ENCODE results near the gene CPVL.

The CPVL gene

GRCh38 chr7:29139191-29139590, 7.1 kb downstream of the CPVL start:
- Histone ChIP-seq H2BK12ac (ENCODE audit: low read length) (no peak overlapping the region), H3K18ac (ENCODE audit: low read length) (no peak overlapping the region), H3K27ac (ENCODE audit: low read depth, low read length) (peak overlapping the region; percentile 67), H2AK5ac (ENCODE audit: low read length) (no peak overlapping the region), H3K36me3 (ENCODE audit: control insufficient read depth in 1 of 2, insufficient read depth in 2 of 2, low read length in 2 of 2) (no peaks in the 10 kb centered on the region), H4K91ac (ENCODE audit: low read depth, low read length) (no peak overlapping the region), H3K4me2 (ENCODE audit: low read length) (no peak overlapping the region), H2BK120ac (ENCODE audit: insufficient read depth, low read length, poor library complexity) (no peak overlapping the region), H3K14ac (ENCODE audit: low read length) (no peak overlapping the region), H3K27me3 (ENCODE audit: insufficient read depth, low read length) (no peaks in the 10 kb centered on the region), H3K9ac (ENCODE audit: low read length) (no peak overlapping the region), H3K23ac (ENCODE audit: low read length) (no peak overlapping the region), H4K12ac (ENCODE audit: low read depth, low read length) (no peak overlapping the region), H3K79me1 (ENCODE audit: low read length) (peaks cover 7% of the 10 kb centered on the region), H3K79me2 (ENCODE audit: control insufficient read depth, insufficient read depth, low read length, poor library complexity) (peaks cover 1% of the 10 kb centered on the region), H3K9me3 (ENCODE audit: insufficient read depth, low read depth, low read length) (no peaks in the 10 kb centered on the region), H2AFZ (ENCODE audit: insufficient read depth, low read length, poor library complexity) (no peak overlapping the region), H3K4me1 (ENCODE audit: control insufficient read depth in 1 of 2, insufficient read depth in 2 of 2, low read length in 2 of 2) (peaks cover 11 to 24% of the 10 kb centered on the region in 2 experiments), H3K4me3 (ENCODE audit: low read depth, low read length) (no peak overlapping the region), H4K8ac (ENCODE audit: low read depth, low read length) (no peak overlapping the region), H2BK5ac (ENCODE audit: low read depth, low read length, poor library complexity) (peak overlapping the region; percentile 78), H3K4ac (ENCODE audit: low read depth, low read length) (no peak overlapping the region)
- no CpG with 5 or more reads among the region's 2 CpGs for WGBS (ENCODE audit: extremely low coverage, insufficient coverage, insufficient read length)
- DNase-seq: peak; percentile 66 to 85

GRCh38 chr7:29138588-29138987, 7.7 kb downstream of the CPVL start:
- no peak for DNase-seq
- Histone ChIP-seq H3K4me3 (ENCODE audit: low read depth, low read length) (no peak overlapping the region), H3K79me1 (ENCODE audit: low read length) (peaks cover 7% of the 10 kb centered on the region), H3K9me3 (ENCODE audit: insufficient read depth, low read depth, low read length) (no peaks in the 10 kb centered on the region), H3K9ac (ENCODE audit: low read length) (no peak overlapping the region), H3K79me2 (ENCODE audit: control insufficient read depth, insufficient read depth, low read length, poor library complexity) (peaks cover 1% of the 10 kb centered on the region), H3K36me3 (ENCODE audit: control insufficient read depth in 1 of 2, insufficient read depth in 2 of 2, low read length in 2 of 2) (no peaks in the 10 kb centered on the region), H4K91ac (ENCODE audit: low read depth, low read length) (peak overlapping the region; percentile 30), H3K23ac (ENCODE audit: low read length) (no peak overlapping the region), H3K4me1 (ENCODE audit: control insufficient read depth in 1 of 2, insufficient read depth in 2 of 2, low read length in 2 of 2) (peaks cover 11 to 24% of the 10 kb centered on the region in 2 experiments), H2BK5ac (ENCODE audit: low read depth, low read length, poor library complexity) (no peak overlapping the region), H3K18ac (ENCODE audit: low read length) (peak overlapping the region; percentile 35), H4K8ac (ENCODE audit: low read depth, low read length) (no peak overlapping the region), H3K14ac (ENCODE audit: low read length) (no peak overlapping the region), H3K27ac (ENCODE audit: low read depth, low read length) (peak overlapping the region; percentile 35), H2BK120ac (ENCODE audit: insufficient read depth, low read length, poor library complexity) (no peak overlapping the region), H3K4me2 (ENCODE audit: low read length) (no peak overlapping the region), H4K12ac (ENCODE audit: low read depth, low read length) (no peak overlapping the region), H3K27me3 (ENCODE audit: insufficient read depth, low read length) (no peaks in the 10 kb centered on the region), H3K4ac (ENCODE audit: low read depth, low read length) (peak overlapping the region; percentile 16), H2BK12ac (ENCODE audit: low read length) (peak overlapping the region; percentile 37), H2AFZ (ENCODE audit: insufficient read depth, low read length, poor library complexity) (no peak overlapping the region), H2AK5ac (ENCODE audit: low read length) (no peak overlapping the region)
- no CpG with 5 or more reads among the region's 4 CpGs for WGBS (ENCODE audit: extremely low coverage, insufficient coverage, insufficient read length)

- no peak overlapping the region for H3K4ac ChIP-seq (ENCODE audit: low read depth, low read length)
- no peak for DNase-seq
- H3K27ac ChIP-seq (ENCODE audit: low read depth, low read length): no peak overlapping the region
- H2AK5ac ChIP-seq (ENCODE audit: low read length): no peak overlapping the region
- no peak overlapping the region for H4K12ac ChIP-seq (ENCODE audit: low read depth, low read length)
- no peaks in the 10 kb centered on the region for H3K9me3 ChIP-seq (ENCODE audit: insufficient read depth, low read depth, low read length)
- no peaks in the 10 kb centered on the region for H3K27me3 ChIP-seq (ENCODE audit: insufficient read depth, low read length)
- no CpG with 5 or more reads among the region's 1 CpG for WGBS (ENCODE audit: extremely low coverage, insufficient coverage, insufficient read length)
- no peak overlapping the region for H2AFZ ChIP-seq (ENCODE audit: insufficient read depth, low read length, poor library complexity)
- peaks cover 1% of the 10 kb centered on the region for H3K79me2 ChIP-seq (ENCODE audit: control insufficient read depth, insufficient read depth, low read length, poor library complexity)
- no peak overlapping the region for H3K14ac ChIP-seq (ENCODE audit: low read length)
- no peak overlapping the region for H2BK12ac ChIP-seq (ENCODE audit: low read length)
- H3K36me3 ChIP-seq (ENCODE audit: control insufficient read depth in 1 of 2, insufficient read depth in 2 of 2, low read length in 2 of 2): no peaks in the 10 kb centered on the region
- no peak overlapping the region for H3K4me2 ChIP-seq (ENCODE audit: low read length)
- H2BK120ac ChIP-seq (ENCODE audit: insufficient read depth, low read length, poor library complexity): no peak overlapping the region
- no peak overlapping the region for H4K8ac ChIP-seq (ENCODE audit: low read depth, low read length)
- H2BK5ac ChIP-seq (ENCODE audit: low read depth, low read length, poor library complexity): no peak overlapping the region
- H3K18ac ChIP-seq (ENCODE audit: low read length): no peak overlapping the region
- H4K91ac ChIP-seq (ENCODE audit: low read depth, low read length): no peak overlapping the region
- no peak overlapping the region for H3K9ac ChIP-seq (ENCODE audit: low read length)
- no peak overlapping the region for H3K23ac ChIP-seq (ENCODE audit: low read length)
- peaks cover 8 to 21% of the 10 kb centered on the region in 2 experiments for H3K4me1 ChIP-seq (ENCODE audit: control insufficient read depth in 1 of 2, insufficient read depth in 2 of 2, low read length in 2 of 2)
- peaks cover 7% of the 10 kb centered on the region for H3K79me1 ChIP-seq (ENCODE audit: low read length)
- H3K4me3 ChIP-seq (ENCODE audit: low read depth, low read length): no peak overlapping the region
These were observed 10.5 kb downstream of the CPVL start for GRCh38 chr7:29135846-29136245.

- no peak overlapping the region for H3K4me2 ChIP-seq (ENCODE audit: low read length)
- H3K79me2 ChIP-seq (ENCODE audit: control insufficient read depth, insufficient read depth, low read length, poor library complexity): no peaks in the 10 kb centered on the region
- H3K4ac ChIP-seq (ENCODE audit: low read depth, low read length): no peak overlapping the region
- DNase-seq: no peak
- H3K79me1 ChIP-seq (ENCODE audit: low read length): no peaks in the 10 kb centered on the region
- no peak overlapping the region for H4K91ac ChIP-seq (ENCODE audit: low read depth, low read length)
- WGBS (ENCODE audit: extremely low coverage, insufficient coverage, insufficient read length): no CpG with 5 or more reads among the region's 3 CpGs
- H2BK12ac ChIP-seq (ENCODE audit: low read length): no peak overlapping the region
- H3K23ac ChIP-seq (ENCODE audit: low read length): no peak overlapping the region
- H3K27me3 ChIP-seq (ENCODE audit: insufficient read depth, low read length): no peaks in the 10 kb centered on the region
- H3K27ac ChIP-seq (ENCODE audit: low read depth, low read length): no peak overlapping the region
- H2BK5ac ChIP-seq (ENCODE audit: low read depth, low read length, poor library complexity): no peak overlapping the region
- H3K9ac ChIP-seq (ENCODE audit: low read length): no peak overlapping the region
- H3K14ac ChIP-seq (ENCODE audit: low read length): no peak overlapping the region
- H2AFZ ChIP-seq (ENCODE audit: insufficient read depth, low read length, poor library complexity): no peak overlapping the region
- H3K4me1 ChIP-seq (ENCODE audit: control insufficient read depth in 1 of 2, insufficient read depth in 2 of 2, low read length in 2 of 2): peaks cover 2 to 5% of the 10 kb centered on the region in 2 experiments
- no peaks in the 10 kb centered on the region for H3K36me3 ChIP-seq (ENCODE audit: control insufficient read depth in 1 of 2, insufficient read depth in 2 of 2, low read length in 2 of 2)
- no peak overlapping the region for H3K18ac ChIP-seq (ENCODE audit: low read length)
- no peak overlapping the region for H2AK5ac ChIP-seq (ENCODE audit: low read length)
- H2BK120ac ChIP-seq (ENCODE audit: insufficient read depth, low read length, poor library complexity): no peak overlapping the region
- no peak overlapping the region for H3K4me3 ChIP-seq (ENCODE audit: low read depth, low read length)
- no peak overlapping the region for H4K12ac ChIP-seq (ENCODE audit: low read depth, low read length)
- no peaks in the 10 kb centered on the region for H3K9me3 ChIP-seq (ENCODE audit: insufficient read depth, low read depth, low read length)
- no peak overlapping the region for H4K8ac ChIP-seq (ENCODE audit: low read depth, low read length)
These were observed 13.4 kb downstream of the CPVL start for GRCh38 chr7:29132980-29133379.
